ENCODE results near the gene SERPINB3. TPM values are rescaled to one million over a fixed set of nuclear protein-coding genes. Genes with fewer than 3 reads are reported as not detected.

SERPINB3 gene
- total and polyA plus RNA-seq, 2 of the 13 experiments (the other 11 are each of a cell fraction or from before 2014, with no cell fraction given): not detected

Other genes with a start within 250 kb of the SERPINB3 start
- gene VPS4B, start 239.4 kb downstream of the SERPINB3 start, total RNA-seq (2016; rRNA removed; fragmentation: Illumina TruSeq; extraction: Trizol): 25.9 and 38.3 TPM in 2 replicates
- 11.7 and 12.8 TPM in 2 replicates for gene VPS4B, start 239.4 kb downstream of the SERPINB3 start, polyA plus RNA-seq (2011; rRNA removed)
- gene SERPINB5, start 184.9 kb downstream of the SERPINB3 start, total RNA-seq (2016; rRNA removed; fragmentation: Illumina TruSeq; extraction: Trizol): not detected in 2 replicates
- not detected in 2 replicates for gene SERPINB5, start 184.9 kb downstream of the SERPINB3 start, polyA plus RNA-seq (2011; rRNA removed)
- not detected in 2 replicates for gene SERPINB12, start 119.5 kb downstream of the SERPINB3 start, total RNA-seq (2016; rRNA removed; fragmentation: Illumina TruSeq; extraction: Trizol)
- gene SERPINB12, start 119.5 kb downstream of the SERPINB3 start, polyA plus RNA-seq (2011; rRNA removed): not detected in 2 replicates
- gene SERPINB13, start 74.5 kb downstream of the SERPINB3 start, total RNA-seq (2016; rRNA removed; fragmentation: Illumina TruSeq; extraction: Trizol): not detected in 2 replicates
- gene SERPINB13, start 74.5 kb downstream of the SERPINB3 start, polyA plus RNA-seq (2011; rRNA removed): not detected in 2 replicates
- not detected in 2 replicates for gene SERPINB4, start 17.6 kb downstream of the SERPINB3 start, total RNA-seq (2016; rRNA removed; fragmentation: Illumina TruSeq; extraction: Trizol)
- not detected in 2 replicates for gene SERPINB4, start 17.6 kb downstream of the SERPINB3 start, polyA plus RNA-seq (2011; rRNA removed)
- gene SERPINB11, start 41.1 kb upstream of the SERPINB3 start, total RNA-seq (2016; rRNA removed; fragmentation: Illumina TruSeq; extraction: Trizol): not detected in 2 replicates
- gene SERPINB11, start 41.1 kb upstream of the SERPINB3 start, polyA plus RNA-seq (2011; rRNA removed): not detected in 2 replicates
- gene SERPINB7, start 113.5 kb upstream of the SERPINB3 start, total RNA-seq (2016; rRNA removed; fragmentation: Illumina TruSeq; extraction: Trizol): not detected in 2 replicates
- not detected in 2 replicates for gene SERPINB7, start 113.5 kb upstream of the SERPINB3 start, polyA plus RNA-seq (2011; rRNA removed)
- 0.10 and 0.11 TPM in 2 replicates for gene SERPINB2, start 225.8 kb upstream of the SERPINB3 start, total RNA-seq (2016; rRNA removed; fragmentation: Illumina TruSeq; extraction: Trizol)
- 0.04 and 0.07 TPM in 2 replicates for gene SERPINB2, start 225.8 kb upstream of the SERPINB3 start, polyA plus RNA-seq (2011; rRNA removed)
- not detected in 2 replicates for gene SERPINB10, start 246.1 kb upstream of the SERPINB3 start, total RNA-seq (2016; rRNA removed; fragmentation: Illumina TruSeq; extraction: Trizol)
- gene SERPINB10, start 246.1 kb upstream of the SERPINB3 start, polyA plus RNA-seq (2011; rRNA removed): not detected in 2 replicates